A549 (cell line): ENCODE data around the gene EXOSC5. TPM values are rescaled to one million over a fixed set of nuclear protein-coding genes. Genes with fewer than 3 reads are reported as not detected.

Experiments
- ATAC-seq, 2 experiments: fragments of 200-7000 bp in 1 of 2; fragments of >200 bp in 1 of 2; cut with Nextera tagmentation in 1 of 2; cut with Tn5 transposase in 1 of 2; 3 replicates each; pipeline versions ENCODE4 v1.8.0 to v1.9.1; 2018 to 2020; ENCODE audit warnings: mild to moderate bottlenecking in 1 of 2, moderate library complexity in 1 of 2
- CTCF ChIA-PET: fragments of 300-600 bp; sonication (Branson Sonifier 250); formaldehyde crosslinking; extraction: SDS; loops from one replicate; lab custom pipeline; 2021; ENCODE audit warnings: antibody characterized with exemption, inconsistent platforms; lab: Yijun Ruan, JAX
- POLR2A ChIA-PET: fragments of 350-600 bp; formaldehyde crosslinking; extraction: SDS; loops from one replicate; lab custom pipeline; 2021; ENCODE audit warnings: antibody characterized with exemption, inconsistent platforms; lab: Yijun Ruan, JAX
- DNase-seq, 2 experiments: peaks; one replicate each; pipeline versions ENCODE4 v3.0.0 to v3.0.0-alpha.2; 2011 to 2016; ENCODE audit warnings: low read depth in 1 of 2, low spot score in 1 of 2
- FAIRE-seq: peaks from 2 replicates; lab custom pipeline; 2011; peaks lifted over from hg19 to GRCh38; lab: Jason Lieb, UNC
- H3K27ac ChIP-seq, 2 experiments: fragments of >200 bp; sonication (Bioruptor Twin); formaldehyde crosslinking; 3 replicates each; pipeline ENCODE4 v1.5.1; 2016 to 2017
- H3K4me1 ChIP-seq: fragments of >200 bp; sonication (Bioruptor Twin); formaldehyde crosslinking; 3 replicates; pipeline ENCODE4 v1.6.1; 2016
- H3K4me2 ChIP-seq: fragments of >200 bp; sonication (Bioruptor Twin); formaldehyde crosslinking; 3 replicates; pipeline ENCODE4 v1.6.1; 2016
- H3K4me3 ChIP-seq: fragments of >200 bp; sonication (Bioruptor Twin); formaldehyde crosslinking; 3 replicates; pipeline ENCODE4 v1.5.1; 2016
- H3K9me3 ChIP-seq: fragments of >200 bp; sonication (Bioruptor Twin); formaldehyde crosslinking; 3 replicates; pipeline ENCODE4 v1.6.1; 2016
- BCL3 ChIP-seq: fragments of >200 bp; sonication (Bioruptor Twin); formaldehyde crosslinking; IDR thresholded peaks from 3 replicates; pipeline ENCODE4 v1.6.1; 2016
- BHLHE40 ChIP-seq: IDR thresholded peaks from 2 replicates; pipeline ENCODE4 v1.6.1; 2012; ENCODE audit warnings: low read depth, low read length, inconsistent platforms
- CBX2 ChIP-seq: fragments of 200-600 bp; sonication (generic); IDR thresholded peaks from 2 replicates; pipeline ENCODE4 v1.6.1; 2016; ENCODE audit warnings: low read depth, mild to moderate bottlenecking, borderline replicate concordance
- CBX8 ChIP-seq: fragments of 200-600 bp; sonication (generic); IDR thresholded peaks from 2 replicates; pipeline ENCODE4 v1.6.1; 2016
- CEBPB ChIP-seq, 2 experiments: fragments of >200 bp in 1 of 2; sonication (Bioruptor Twin) in 1 of 2; formaldehyde crosslinking in 1 of 2; IDR thresholded peaks; 2 replicates each; pipeline ENCODE4 v1.6.1; 2012 to 2016
- CHD4 ChIP-seq: fragments of 200-600 bp; sonication (generic); IDR thresholded peaks from 2 replicates; pipeline ENCODE4 v1.6.1; 2016; ENCODE audit warnings: antibody characterized with exemption, mild to moderate bottlenecking, borderline replicate concordance
- EHF ChIP-seq: fragments of 250-450 bp; sonication (Bioruptor Pico); IDR thresholded peaks from 2 replicates; pipeline ENCODE4 v1.5.0; 2020; ENCODE audit warnings: mild to moderate bottlenecking
- EP300 ChIP-seq, 2 experiments: fragments of >200 bp; sonication (Bioruptor Twin); formaldehyde crosslinking; IDR thresholded peaks; 2 replicates in 1 of 2; 3 replicates in 1 of 2; pipeline ENCODE4 v1.6.1; 2016 to 2017
- FOSB ChIP-seq: fragments of 250-450 bp; sonication (Bioruptor Pico); IDR thresholded peaks from 2 replicates; pipeline ENCODE4 v1.5.0; 2020; ENCODE audit warnings: mild to moderate bottlenecking, moderate library complexity
- GATA3 ChIP-seq: IDR thresholded peaks from 2 replicates; pipeline ENCODE4 v1.6.1; 2012; ENCODE audit warnings: borderline replicate concordance
- HES2 ChIP-seq: fragments of >200 bp; sonication (Bioruptor Twin); formaldehyde crosslinking; IDR thresholded peaks from 2 replicates; pipeline ENCODE4 v1.6.1; 2016
- HEYL ChIP-seq: fragments of 250-450 bp; sonication (Bioruptor Pico); IDR thresholded peaks from 2 replicates; pipeline ENCODE4 v1.8.0; 2021; ENCODE audit warnings: mild to moderate bottlenecking, moderate library complexity
- HOXA7 ChIP-seq: fragments of 250-450 bp; sonication (Bioruptor Pico); IDR thresholded peaks from 2 replicates; pipeline ENCODE4 v1.5.0; 2020; ENCODE audit warnings: mild to moderate bottlenecking, moderate library complexity
- JUNB ChIP-seq: fragments of >200 bp; sonication (Bioruptor Twin); formaldehyde crosslinking; IDR thresholded peaks from 2 replicates; pipeline ENCODE4 v1.6.1; 2016
- KDM1A ChIP-seq: fragments of 200-600 bp; sonication (generic); IDR thresholded peaks from 2 replicates; pipeline ENCODE4 v1.6.1; 2016; ENCODE audit warnings: low read depth, mild to moderate bottlenecking
- KDM5A ChIP-seq: fragments of 200-600 bp; sonication (generic); IDR thresholded peaks from 2 replicates; pipeline ENCODE4 v1.6.1; 2016; ENCODE audit warnings: antibody characterized with exemption, mild to moderate bottlenecking
- MAFK ChIP-seq: fragments of 450-650 bp; IDR thresholded peaks from 2 replicates; pipeline ENCODE4 v1.6.1; 2014; ENCODE audit not compliant: partially characterized antibody
- MAX ChIP-seq: IDR thresholded peaks from 2 replicates; pipeline ENCODE4 v1.6.1; 2012
- NPAS2 ChIP-seq: fragments of 250-450 bp; sonication (Bioruptor Pico); IDR thresholded peaks from 2 replicates; pipeline ENCODE4 v1.8.0; 2022; ENCODE audit warnings: mild to moderate bottlenecking, moderate library complexity, borderline replicate concordance
- PBX3 ChIP-seq: IDR thresholded peaks from 2 replicates; pipeline ENCODE4 v1.6.1; 2012
- PHF8 ChIP-seq: fragments of 200-600 bp; sonication (generic); IDR thresholded peaks from 2 replicates; pipeline ENCODE4 v1.6.1; 2016; ENCODE audit warnings: low read depth, mild to moderate bottlenecking, antibody characterized with exemption, moderate library complexity, borderline replicate concordance
- POLR2A ChIP-seq: IDR thresholded peaks from 2 replicates; pipeline ENCODE4 v1.6.1; 2012; ENCODE audit warnings: mild to moderate bottlenecking, low read length
- POLR2AphosphoS2 ChIP-seq: conservative IDR thresholded peaks from 2 replicates; pipeline ENCODE4 v1.6.1; 2012; ENCODE audit warnings: low read length, improper control_type of control experiment, inconsistent platforms
- RAD21 ChIP-seq, 2 experiments: fragments of >200 bp in 1 of 2; sonication (Bioruptor Twin) in 1 of 2; formaldehyde crosslinking in 1 of 2; IDR thresholded peaks in 1 of 2; conservative IDR thresholded peaks in 1 of 2; 2 replicates in 1 of 2; 3 replicates in 1 of 2; pipeline ENCODE4 v1.6.1; 2012 to 2018; ENCODE audit warnings: inconsistent platforms in 1 of 2
- REST ChIP-seq: fragments of 200-600 bp; sonication (generic); IDR thresholded peaks from 2 replicates; pipeline ENCODE4 v1.6.1; 2016; ENCODE audit warnings: antibody characterized with exemption, mild to moderate bottlenecking, moderate library complexity
- SMC3 ChIP-seq: fragments of >200 bp; sonication (Bioruptor Twin); formaldehyde crosslinking; IDR thresholded peaks from 3 replicates; pipeline ENCODE4 v1.6.1; 2018; ENCODE audit warnings: inconsistent platforms
- SREBF2 ChIP-seq: fragments of 450-650 bp; IDR thresholded peaks from 2 replicates; pipeline ENCODE4 v1.6.1; 2014; ENCODE audit warnings: mild to moderate bottlenecking, moderate library complexity
- TP53 ChIP-seq: fragments of 250-450 bp; sonication (Bioruptor Pico); IDR thresholded peaks from 2 replicates; pipeline ENCODE4 v1.5.0; 2021; ENCODE audit warnings: mild to moderate bottlenecking, moderate library complexity
- ZNF302 ChIP-seq: fragments of 250-450 bp; sonication (Bioruptor Pico); IDR thresholded peaks from 2 replicates; pipeline ENCODE4 v1.9.0; 2021; ENCODE audit warnings: inconsistent platforms, mild to moderate bottlenecking, moderate library complexity
- WGBS: methylation state at CpG from one replicate; pipeline ENCODE4 v1.1.6; 2017; ENCODE audit errors: missing lambda C conversion rate; 5-methylcytosine and 5-hydroxymethylcytosine counted together
- polyA plus RNA-seq, 4 experiments: library from polyadenylated mRNA; depleted of rRNA in 3 of 4; stranded (reverse); fragments of >200 nt; fragmentation: RNase III in 1 of 4; extraction: RNeasy Plus Mini Kit Qiagen cat#74134 plus additional on column Dnase treatment in 1 of 4; gene quantifications; 2 replicates in 3 of 4; 3 replicates in 1 of 4; pipeline ENCODE4 v1.2.3, GENCODE V29; 2011 to 2017

Gene EXOSC5
- polyA plus RNA-seq, 2 of the 4 experiments (the other 2 are of a cell fraction) = 63.7 to 109 TPM

- FAIRE-seq (no peak), ATAC-seq (peak; percentile 54 to 60), DNase-seq (no peak)
- peak within 1 kb of the TSS; percentile 45 to 74; a peak in 5 of 6 replicates for H3K27ac ChIP-seq
- whole genome bisulfite sequencing = 40% methylated on average over 47 of the region's 47 CpGs
- peak within 1 kb of the TSS; percentile 44 for H3K4me3 ChIP-seq
- CTCF ChIA-PET = interaction anchor here (0.6 to 7.6 kb wide), 12 partner anchors 8 to 708 kb away, joined by 3 to 37 read pairs (median 3); partner anchors contain the start of gene B9D2
- no peaks in the 10 kb centered on the region for H3K9me3 ChIP-seq
- peaks cover 18% of the 10 kb centered on the region for H3K4me1 ChIP-seq
- TF ChIP-seq POLR2AphosphoS2 = 0 out of 2 replicates have a peak, but pooled peaks have one; percentile 68
- no peak for TF ChIP-seq FOSB (CRISPR knock-in tag)
- peak; percentile 26; the same call in 1 of the 2 replicates for TF ChIP-seq POLR2A
- TF ChIP-seq KDM1A = no peak
- peak; percentile 92 to 97 for TF ChIP-seq CEBPB (IDR thresholded peaks at IDR 0.05)
- TF ChIP-seq, all 56 proteins: peak for 3
- H3K4me2 ChIP-seq = peak within 1 kb of the TSS; percentile 79
- POLR2A ChIA-PET = interaction anchor here (0.5 to 2.0 kb wide), 3 partner anchors 12 to 190 kb away, joined by 3 to 7 read pairs (median 3); partner anchors contain the start of gene B9D2
These were observed 20.7 kb downstream of the EXOSC5 start, which contains the start of gene TMEM91 for GRCh38 chr19:41376241-41376997. Gene TMEM91 (plus strand): TSS chr19:41376533. CDS start chr19:41378310, 1,777 bp downstream.

- FAIRE-seq = no peak
- POLR2A ChIA-PET = no interaction called here
These were observed 23.2 kb downstream of the EXOSC5 start for GRCh38 chr19:41373993-41374392.

GRCh38 chr19:41372501-41372900 is 24.7 kb downstream of the EXOSC5 start:
- Histone ChIP-seq H3K4me2 (no peak overlapping the region), H3K9me3 (no peaks in the 10 kb centered on the region), H3K27ac (no peak overlapping the region), H3K4me3 (no peak overlapping the region), H3K4me1 (peaks cover 35% of the 10 kb centered on the region)
- DNase-seq = no peak
- POLR2A ChIA-PET = interaction anchor here (1.4 to 2.0 kb wide), 2 partner anchors 9 to 66 kb away, joined by 4 to 10 read pairs; partner anchors contain the start of gene B9D2
- TF ChIP-seq HES2 (no peak), PBX3 (no peak), POLR2AphosphoS2 (no peak), JUNB (no peak), HOXA7 (CRISPR knock-in tag) (no peak), BCL3 (no peak), GATA3 (no peak), REST (no peak), TP53 (CRISPR knock-in tag) (no peak), KDM5A (no peak), EHF (no peak), ZNF302 (CRISPR knock-in tag) (no peak), MAFK (no peak), RAD21 (conservative IDR thresholded peaks at IDR 0.05 in 1 of 2, IDR thresholded peaks at IDR 0.05 in 1 of 2) (no peak)
- no peak for ATAC-seq
- 73% methylated on average over 2 of the region's 2 CpGs for WGBS
- FAIRE-seq = peak; percentile 72
- CTCF ChIA-PET = interaction anchor here (0.7 to 13.8 kb wide), 4 partner anchors 8 to 51 kb away, joined by 4 to 197 read pairs (median 6); partner anchors contain the start of genes B9D2 and TGFB1

More at GRCh38 chr19:41373993-41374392, 23.2 kb downstream of the EXOSC5 start:
- H3K4me1 ChIP-seq = peaks cover 20% of the 10 kb centered on the region
- ATAC-seq = peak in 1 of 2 experiments; percentile 10; a peak in 1 of 6 replicates
- H3K27ac ChIP-seq = peak overlapping the region in 1 of 2 experiments; percentile 30; a peak in 2 of 6 replicates
- no peaks in the 10 kb centered on the region for H3K9me3 ChIP-seq
- no peak overlapping the region for H3K4me3 ChIP-seq
- H3K4me2 ChIP-seq = no peak overlapping the region
- DNase-seq = no peak
- CTCF ChIA-PET = interaction anchor here (2.5 to 13.8 kb wide), 2 partner anchors 10 to 19 kb away, joined by 8 to 197 read pairs; partner anchors contain the start of genes B9D2 and TGFB1
- 58% methylated on average over 12 of the region's 12 CpGs for WGBS
- TF ChIP-seq BHLHE40 (no peak), SMC3 (no peak), TP53 (CRISPR knock-in tag) (no peak), NPAS2 (no peak), ZNF302 (CRISPR knock-in tag) (no peak), PHF8 (no peak), EP300 (IDR thresholded peaks at IDR 0.05) (no peak), SREBF2 (no peak), CBX2 (no peak), CHD4 (no peak), MAX (no peak), HES2 (no peak), HEYL (CRISPR knock-in tag) (no peak), HOXA7 (CRISPR knock-in tag) (no peak), CBX8 (no peak)
